WTC11 (cell line): ENCODE data around the gene CEP63.

Source experiments
- TF ChIP-seq, protein P1 (sequence below): sonication (generic); formaldehyde crosslinking; IDR thresholded peaks from 2 replicates; pipeline ENCODE4 v1.8.0; 2022; ENCODE audit warnings: mild to moderate bottlenecking, missing genetic modification reagents
- TF ChIP-seq, protein P2 (sequence below): sonication (generic); formaldehyde crosslinking; IDR thresholded peaks from 2 replicates; pipeline ENCODE4 v1.8.0; 2023; ENCODE audit warnings: mild to moderate bottlenecking, missing genetic modification reagents

DNA sequence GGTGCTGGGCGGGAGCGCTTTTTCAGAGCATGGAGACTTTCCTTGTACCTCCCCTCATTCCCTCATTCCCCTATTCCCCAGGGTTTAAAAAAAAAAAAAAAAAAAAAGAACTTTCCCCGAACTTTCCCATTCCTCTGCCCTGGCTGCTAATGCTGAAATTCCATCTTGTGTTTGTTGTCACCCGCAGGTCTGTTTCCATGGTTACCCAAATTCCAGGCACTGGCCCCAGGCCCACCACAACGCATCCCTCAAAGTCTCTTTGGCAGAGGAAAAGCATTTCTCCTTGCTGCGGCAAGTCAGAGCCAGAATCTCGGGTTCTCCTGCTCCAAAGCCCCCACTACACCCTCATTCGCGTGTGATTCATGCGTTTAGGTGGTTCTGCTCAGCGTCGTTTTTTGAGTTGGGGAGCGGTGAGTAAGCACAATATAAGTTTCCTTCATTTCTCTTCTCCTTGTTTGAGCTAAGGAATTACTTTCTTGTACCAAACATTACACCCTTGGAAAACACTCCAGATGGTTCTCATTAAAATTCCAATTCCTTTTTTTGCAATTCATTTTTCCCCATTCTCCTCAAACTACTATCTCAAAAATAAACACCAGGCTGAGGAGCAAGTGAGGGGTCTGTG is 21.7 kb upstream of the CEP63 start:
- TF ChIP-seq, protein P1, sequence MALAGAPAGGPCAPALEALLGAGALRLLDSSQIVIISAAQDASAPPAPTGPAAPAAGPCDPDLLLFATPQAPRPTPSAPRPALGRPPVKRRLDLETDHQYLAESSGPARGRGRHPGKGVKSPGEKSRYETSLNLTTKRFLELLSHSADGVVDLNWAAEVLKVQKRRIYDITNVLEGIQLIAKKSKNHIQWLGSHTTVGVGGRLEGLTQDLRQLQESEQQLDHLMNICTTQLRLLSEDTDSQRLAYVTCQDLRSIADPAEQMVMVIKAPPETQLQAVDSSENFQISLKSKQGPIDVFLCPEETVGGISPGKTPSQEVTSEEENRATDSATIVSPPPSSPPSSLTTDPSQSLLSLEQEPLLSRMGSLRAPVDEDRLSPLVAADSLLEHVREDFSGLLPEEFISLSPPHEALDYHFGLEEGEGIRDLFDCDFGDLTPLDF (CRISPR knock-in tag): no peak
- TF ChIP-seq, protein P2, sequence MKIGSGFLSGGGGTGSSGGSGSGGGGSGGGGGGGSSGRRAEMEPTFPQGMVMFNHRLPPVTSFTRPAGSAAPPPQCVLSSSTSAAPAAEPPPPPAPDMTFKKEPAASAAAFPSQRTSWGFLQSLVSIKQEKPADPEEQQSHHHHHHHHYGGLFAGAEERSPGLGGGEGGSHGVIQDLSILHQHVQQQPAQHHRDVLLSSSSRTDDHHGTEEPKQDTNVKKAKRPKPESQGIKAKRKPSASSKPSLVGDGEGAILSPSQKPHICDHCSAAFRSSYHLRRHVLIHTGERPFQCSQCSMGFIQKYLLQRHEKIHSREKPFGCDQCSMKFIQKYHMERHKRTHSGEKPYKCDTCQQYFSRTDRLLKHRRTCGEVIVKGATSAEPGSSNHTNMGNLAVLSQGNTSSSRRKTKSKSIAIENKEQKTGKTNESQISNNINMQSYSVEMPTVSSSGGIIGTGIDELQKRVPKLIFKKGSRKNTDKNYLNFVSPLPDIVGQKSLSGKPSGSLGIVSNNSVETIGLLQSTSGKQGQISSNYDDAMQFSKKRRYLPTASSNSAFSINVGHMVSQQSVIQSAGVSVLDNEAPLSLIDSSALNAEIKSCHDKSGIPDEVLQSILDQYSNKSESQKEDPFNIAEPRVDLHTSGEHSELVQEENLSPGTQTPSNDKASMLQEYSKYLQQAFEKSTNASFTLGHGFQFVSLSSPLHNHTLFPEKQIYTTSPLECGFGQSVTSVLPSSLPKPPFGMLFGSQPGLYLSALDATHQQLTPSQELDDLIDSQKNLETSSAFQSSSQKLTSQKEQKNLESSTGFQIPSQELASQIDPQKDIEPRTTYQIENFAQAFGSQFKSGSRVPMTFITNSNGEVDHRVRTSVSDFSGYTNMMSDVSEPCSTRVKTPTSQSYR (CRISPR knock-in tag): no peak
